Right lobe of liver (tissue), 6 donors: ENCODE results near the gene TNFAIP8L1. TPM values are rescaled to one million over a fixed set of nuclear protein-coding genes. Genes with fewer than 3 reads are reported as not detected.

Source experiments
- ATAC-seq, 4 donors: fragments of 200-7000 bp; cut with Tn5 transposase; one replicate each; pipeline ENCODE4 v1.9.1; 2020; ENCODE audit warnings: mild to moderate bottlenecking in 4 of 4, moderate library complexity in 4 of 4
- DNase-seq, 3 donors: peaks; one replicate each; pipeline ENCODE4 v3.0.0-alpha.2; 2020
- H3K27ac ChIP-seq, 3 donors: fragments of 200-600 bp; one replicate each; pipeline ENCODE4 v1.8.0; 2022
- H3K27me3 ChIP-seq, 2 donors: fragments of 200-600 bp; one replicate each; pipeline ENCODE4 v1.8.0; 2022
- H3K36me3 ChIP-seq, 4 donors: fragments of 200-600 bp; sonication (generic) in 1 of 4; one replicate each; pipeline versions ENCODE4 v1.5.1 to v1.8.0; 2017 to 2022; ENCODE audit warnings: control low read depth in 1 of 4
- H3K4me1 ChIP-seq, 4 donors: fragments of 200-600 bp; sonication (generic) in 1 of 4; one replicate each; pipeline versions ENCODE4 v1.5.1 to v1.8.0; 2017 to 2022; ENCODE audit warnings: control low read depth in 1 of 4
- H3K4me3 ChIP-seq, 3 donors: fragments of 200-600 bp; one replicate each; pipeline ENCODE4 v1.8.0; 2022
- H3K9me3 ChIP-seq, 4 donors: fragments of 200-600 bp; sonication (generic) in 1 of 4; one replicate each; pipeline versions ENCODE4 v1.5.1 to v1.8.0; 2017 to 2022; ENCODE audit warnings: control low read depth in 1 of 4
- CTCF ChIP-seq, 4 donors: fragments of 200-600 bp in 3 of 4; fragments of 450-650 bp in 1 of 4; IDR thresholded peaks; one replicate each; pipeline versions ENCODE4 v1.5.1 to v1.8.0; 2016 to 2022; ENCODE audit warnings: antibody characterized with exemption in 4 of 4, mild to moderate bottlenecking in 2 of 4
- POLR2A ChIP-seq: fragments of 450-650 bp; IDR thresholded peaks from one replicate; pipeline ENCODE4 v1.6.1; 2017; ENCODE audit warnings: antibody characterized with exemption, mild to moderate bottlenecking
- WGBS: methylation state at CpG from one replicate; pipeline ENCODE4 v1.1.6; 2018; ENCODE audit warnings: low coverage, low lambda C conversion rate; ENCODE audit not compliant: insufficient coverage; ENCODE audit errors: missing lambda C conversion rate; 5-methylcytosine and 5-hydroxymethylcytosine counted together
- intact Hi-C, 2 donors: fragments of 100-400 bp; cut with DNase I; formaldehyde crosslinking; loops; one replicate each; pipeline versions ENCODE4 v1.11.2 to v1.14.1; 2022
- total RNA-seq, 6 experiments: library from RNA; depleted of rRNA in 2 of 6; stranded (reverse); fragments of >200 nt in 2 of 6; fragmentation: NEBNext Ultra II Directional in 3 of 6; extraction: Animal tissue kit (Norgen Biotek cat#: 25700) in 3 of 6; gene quantifications; one replicate each; pipeline versions ENCODE4 v1.1.0 to v1.2.4, GENCODE V29; 2016 to 2023
- donor health status: DM: no; HTN: yes; CAD: no.
- donor health status: DM: no; HTN: no; CAD: no.
- donor health status: DM: no; HTN: no; CAD: no.
- donor health status: DM: no; HTN: yes; CAD: no.
- donor health status: DM: no; HTN: yes; CAD: no.

TNFAIP8L1 gene
- total RNA-seq, 6 experiments from 2014 or later = 16.6 to 26.4 (median 22.8) TPM

- 0% methylated on average over 6 of the region's 43 CpGs for WGBS
- TF ChIP-seq POLR2A (no peak), CTCF (IDR thresholded peaks at IDR 0.05) (peak; percentile 87 to 97 (median 94))
- peaks cover 0 to 21% (median 6%) of the 10 kb centered on the region in 4 donors for H3K4me1 ChIP-seq
- no peaks in the 10 kb centered on the region for H3K9me3 ChIP-seq
- no peaks in the 10 kb centered on the region for H3K36me3 ChIP-seq
- no peak overlapping the region for H3K27ac ChIP-seq
- no peaks in the 10 kb centered on the region for H3K27me3 ChIP-seq
- intact Hi-C loops = loop anchor here in 1 of 2 donors (5.0 kb wide), 1 partner anchor 59 kb away; no protein-coding TSS in a partner anchor
- H3K4me3 ChIP-seq = peak overlapping the region; percentile 40 to 52 (median 43)
- ATAC-seq (peak; percentile 3 to 38 (median 18)), DNase-seq (peak; percentile 66 to 71 (median 70))
Observed at GRCh38 chr19:4636151-4636717, 3.1 kb upstream of the TNFAIP8L1 start.

GRCh38 chr19:4636761-4637160 is 2.6 kb upstream of the TNFAIP8L1 start:
- intact Hi-C loops = loop anchor here in 1 of 2 donors (5.0 kb wide), 1 partner anchor 59 kb away; no protein-coding TSS in a partner anchor
- no peaks in the 10 kb centered on the region for H3K27me3 ChIP-seq
- 60% methylated on average over 5 of the region's 8 CpGs for whole genome bisulfite sequencing
- ATAC-seq = no peak
- TF ChIP-seq POLR2A = no peak
- TF ChIP-seq CTCF (IDR thresholded peaks at IDR 0.05) = no peak
- H3K4me1 ChIP-seq = peaks cover 0 to 26% (median 11%) of the 10 kb centered on the region in 4 donors
- no peak overlapping the region for H3K4me3 ChIP-seq
- DNase-seq = no peak
- H3K9me3 ChIP-seq = no peaks in the 10 kb centered on the region
- no peak overlapping the region for H3K27ac ChIP-seq
- H3K36me3 ChIP-seq = no peaks in the 10 kb centered on the region

GRCh38 chr19:4638317-4638716 is 999 bp upstream of the TNFAIP8L1 start:
- no peak overlapping the region for H3K4me3 ChIP-seq
- H3K4me1 ChIP-seq = peaks cover 0 to 30% (median 14%) of the 10 kb centered on the region in 4 donors
- peak in 2 of 3 donors; percentile 57 to 67 for DNase-seq
- ATAC-seq = peak in 2 of 4 donors; percentile 5 to 20
- no peaks in the 10 kb centered on the region for H3K36me3 ChIP-seq
- intact Hi-C loops = loop anchor here in 1 of 2 donors (5.0 kb wide), 1 partner anchor 61 kb away; no protein-coding TSS in a partner anchor
- H3K27me3 ChIP-seq = no peaks in the 10 kb centered on the region
- H3K27ac ChIP-seq = peak overlapping the region in 1 of 3 donors; percentile 29
- WGBS = 73% methylated on average over 6 of the region's 11 CpGs
- TF ChIP-seq POLR2A (no peak), CTCF (IDR thresholded peaks at IDR 0.05) (no peak)
- no peaks in the 10 kb centered on the region for H3K9me3 ChIP-seq

- Histone ChIP-seq H3K36me3 (no peaks in the 10 kb centered on the region), H3K9me3 (no peaks in the 10 kb centered on the region), H3K27ac (peak overlapping the region; percentile 24 to 75 (median 51)), H3K4me3 (peak overlapping the region; percentile 88 to 99 (median 96)), H3K27me3 (no peaks in the 10 kb centered on the region), H3K4me1 (peaks cover 0 to 30% (median 14%) of the 10 kb centered on the region in 4 donors)
- intact Hi-C loops = loop anchor here in 1 of 2 donors (5.0 kb wide), 1 partner anchor 62 kb away; no protein-coding TSS in a partner anchor
- DNase-seq (peak; percentile 73 to 78 (median 78)), ATAC-seq (peak; percentile 32 to 62 (median 41))
- 2% methylated on average over 19 of the region's 39 CpGs for WGBS
- no peak for TF ChIP-seq POLR2A
- TF ChIP-seq CTCF (IDR thresholded peaks at IDR 0.05) = no peak
Observed at GRCh38 chr19:4639531-4640246, 373 bp downstream of the TNFAIP8L1 start.
